Measurements from ENCODE around the gene CBLB.
"Not testable (repeated sequence)": the region's sequence is repeated elsewhere in the genome, so short reads cannot be mapped to it uniquely, and the experiment has no call there.

Gene CBLB

DNA sequence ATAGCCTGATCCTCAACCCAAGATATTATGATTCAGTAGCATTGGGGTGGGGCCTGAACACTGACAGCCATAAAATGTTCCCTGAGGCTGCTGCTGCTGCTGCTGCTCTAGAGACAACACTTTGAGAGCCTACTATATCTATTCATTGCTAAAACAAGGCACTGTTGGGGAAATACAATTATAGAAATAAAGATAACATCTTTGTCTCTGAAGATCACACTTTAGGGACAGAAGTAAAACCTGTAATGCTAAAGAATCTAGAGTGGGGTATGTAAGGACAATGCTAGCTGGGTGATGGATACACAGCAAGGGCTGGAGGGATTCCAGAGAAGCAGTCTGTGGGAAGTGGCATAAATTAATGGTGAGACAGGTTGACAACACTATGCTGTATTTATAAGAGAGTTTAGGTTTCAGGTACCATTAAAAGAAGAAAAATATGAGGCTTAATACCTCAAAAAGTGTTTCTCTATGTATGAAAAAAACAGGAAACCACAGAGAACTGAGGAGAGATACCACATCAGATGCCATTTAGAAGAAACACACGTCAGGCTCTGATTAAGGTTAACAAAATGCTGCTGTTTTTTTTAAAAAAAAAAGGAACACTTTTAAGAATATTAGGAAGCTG, 115.9 kb downstream of the CBLB start:
- peak; percentile 18 for DNase-seq (ENCODE audit: low read depth)

DNA sequence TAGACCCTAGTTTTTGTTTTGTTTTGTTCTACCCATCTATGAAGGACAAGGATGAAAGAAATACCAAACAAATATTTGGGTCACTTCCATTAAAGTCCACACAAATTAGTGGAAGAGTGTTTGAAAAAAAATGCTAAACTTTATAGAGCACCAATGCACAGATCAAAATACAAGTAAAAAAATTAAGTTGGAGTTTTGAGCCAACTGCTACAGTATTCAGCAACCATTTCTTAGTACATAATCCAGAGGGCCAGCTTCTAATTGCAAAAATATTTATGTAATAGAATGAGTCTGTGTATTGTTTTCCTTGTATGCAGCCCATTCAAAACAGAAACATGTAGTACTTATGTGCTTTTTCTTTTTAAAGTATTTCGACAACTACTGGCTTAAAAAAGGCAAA, 121.1 kb downstream of the CBLB start:
- no peak for DNase-seq (ENCODE audit: low read depth)

- DNase-seq (ENCODE audit: low read depth): no peak
These were observed 121.7 kb downstream of the CBLB start for GRCh38 chr3:105747060-105747541.

GRCh38 chr3:105746231-105746996, 122.4 kb downstream of the CBLB start:
- DNase-seq (ENCODE audit: low read depth): no peak

DNA sequence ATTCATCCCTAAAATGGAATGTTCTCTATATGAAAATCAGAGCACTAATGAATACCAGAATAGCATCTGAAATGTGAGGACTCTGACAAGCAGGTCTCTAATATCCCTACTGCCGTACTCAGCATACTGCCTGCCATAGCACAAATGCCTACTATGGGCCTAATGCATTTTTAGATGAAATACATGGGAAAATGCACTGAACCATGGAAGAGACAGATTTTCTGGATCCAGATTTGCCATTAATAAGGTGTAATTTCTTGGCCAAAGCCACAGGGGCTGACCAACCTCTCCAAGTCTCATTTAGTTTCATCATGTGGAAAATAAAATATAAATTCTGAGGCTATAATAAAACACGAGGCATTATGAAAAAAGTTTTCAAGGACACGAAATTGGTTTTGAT, 123.8 kb downstream of the CBLB start:
- DNase-seq (ENCODE audit: low read depth): no peak

DNA sequence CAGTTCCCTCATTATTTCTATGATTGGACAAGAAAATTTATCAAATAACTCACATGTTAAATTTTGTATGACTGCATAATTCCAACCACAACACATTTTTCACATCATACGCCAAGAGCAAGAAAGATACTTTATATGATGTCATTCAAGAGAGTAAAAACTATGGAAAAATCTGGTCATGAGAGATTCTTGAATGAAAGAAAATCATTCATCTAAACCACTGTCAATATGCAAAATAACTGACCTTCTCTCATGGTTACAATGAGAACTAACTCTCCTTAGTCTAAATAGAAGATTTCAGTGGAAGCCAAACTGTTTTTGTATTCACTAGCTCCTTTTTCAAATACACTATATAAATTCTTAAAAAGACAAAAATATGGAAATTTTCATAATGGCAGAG, 124.6 kb downstream of the CBLB start:
- no peak for DNase-seq (ENCODE audit: low read depth)

- DNase-seq (ENCODE audit: low read depth): no peak
These were observed 135.5 kb downstream of the CBLB start for GRCh38 chr3:105733356-105733755.

DNA sequence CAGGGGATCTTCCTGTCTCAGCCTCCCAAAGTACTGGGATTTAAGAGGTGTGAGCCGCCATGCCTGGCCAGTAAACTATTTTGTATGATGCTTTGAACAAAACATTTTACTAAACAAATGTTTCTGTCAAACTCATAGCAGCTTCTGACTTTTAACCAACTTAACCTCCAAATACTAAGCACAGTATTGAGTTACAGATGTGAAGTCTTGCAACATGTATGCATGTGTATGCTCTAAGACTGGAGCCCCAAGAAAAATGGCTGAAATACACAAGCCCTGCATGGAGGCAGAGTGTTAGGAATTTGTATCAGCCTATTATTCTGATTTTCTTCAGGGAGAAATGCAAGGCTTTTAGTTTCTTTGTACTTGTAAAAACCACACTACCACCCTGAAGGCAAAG, 137.1 kb downstream of the CBLB start:
- DNase-seq (ENCODE audit: low read depth): no peak

- no peak for DNase-seq (ENCODE audit: low read depth)
These were observed 137.9 kb downstream of the CBLB start for GRCh38 chr3:105730801-105731354.

- no peak for DNase-seq (ENCODE audit: low read depth)
These were observed 139.1 kb downstream of the CBLB start for GRCh38 chr3:105729667-105730066.

GRCh38 chr3:105728771-105729312, 140.0 kb downstream of the CBLB start:
- DNase-seq (ENCODE audit: low read depth): no peak

DNA sequence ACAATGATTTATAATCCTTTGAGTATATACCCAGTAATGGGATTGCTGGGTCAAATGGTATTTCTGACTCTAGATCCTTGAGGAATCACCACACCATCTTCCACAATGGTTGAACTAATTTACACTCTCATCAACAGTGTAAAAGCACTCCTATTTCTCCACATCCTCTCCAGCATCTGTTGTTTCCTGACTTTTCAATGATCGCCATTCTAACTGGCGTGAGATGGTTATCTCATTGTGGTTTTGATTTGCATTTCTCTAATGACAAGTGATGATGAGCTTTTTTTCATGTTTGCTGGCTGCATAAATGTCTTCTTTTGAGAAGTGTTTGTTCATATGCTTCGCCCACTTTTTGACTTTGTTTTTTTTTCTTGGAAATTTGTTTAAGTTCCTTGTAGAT, 141.8 kb downstream of the CBLB start:
- not testable (repeated sequence) for DNase-seq (ENCODE audit: low read depth)

DNA sequence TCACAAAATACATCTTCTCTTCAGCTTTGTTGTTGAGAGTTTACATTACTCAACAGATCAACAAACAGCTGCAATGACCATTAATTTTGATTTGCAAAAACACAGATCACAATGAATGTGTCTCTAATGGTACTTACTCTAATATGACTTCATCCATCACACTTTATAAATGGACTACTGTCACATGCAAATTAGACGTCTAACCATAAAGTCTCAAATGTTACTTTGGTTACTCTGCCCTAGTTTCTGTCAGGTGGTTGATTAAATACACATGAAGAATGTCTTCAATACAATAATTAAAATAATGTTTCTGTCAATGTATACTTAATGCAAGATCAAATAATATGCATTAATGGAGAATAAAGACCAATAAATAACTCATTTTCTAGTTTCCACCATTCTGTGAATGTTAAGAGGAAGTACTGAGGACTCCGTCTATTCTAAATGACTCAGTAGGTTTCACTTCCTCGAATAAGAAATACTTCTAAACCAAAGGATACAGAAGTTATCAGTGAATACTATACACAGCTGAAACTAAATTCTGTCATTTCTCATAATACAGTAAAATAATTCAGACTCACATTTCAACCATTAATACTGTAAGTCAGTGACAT, 145.8 kb downstream of the CBLB start:
- DNase-seq (ENCODE audit: low read depth): no peak

DNA sequence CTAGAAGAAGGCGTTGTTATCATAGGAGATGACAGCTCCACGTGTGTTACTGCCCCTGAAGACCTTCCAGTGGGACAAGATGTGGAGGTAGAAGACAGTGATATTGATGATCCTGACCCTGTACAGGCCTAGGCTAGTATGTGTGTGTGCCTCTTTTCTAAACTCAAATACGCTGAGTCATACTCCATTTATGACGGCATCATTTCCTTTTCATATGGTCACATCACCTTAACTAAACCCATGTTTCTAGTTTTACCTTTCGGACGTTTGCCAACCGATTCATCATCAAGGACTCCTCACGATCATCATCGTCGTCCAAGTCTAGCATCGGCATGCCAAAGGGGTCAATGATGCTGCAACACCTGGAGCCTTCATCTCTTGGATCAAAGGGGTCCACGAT, 149.0 kb downstream of the CBLB start:
- DNase-seq (ENCODE audit: low read depth): no peak

- DNase-seq (ENCODE audit: low read depth): no peak
These were observed 153.4 kb downstream of the CBLB start for GRCh38 chr3:105715372-105715771.

DNA sequence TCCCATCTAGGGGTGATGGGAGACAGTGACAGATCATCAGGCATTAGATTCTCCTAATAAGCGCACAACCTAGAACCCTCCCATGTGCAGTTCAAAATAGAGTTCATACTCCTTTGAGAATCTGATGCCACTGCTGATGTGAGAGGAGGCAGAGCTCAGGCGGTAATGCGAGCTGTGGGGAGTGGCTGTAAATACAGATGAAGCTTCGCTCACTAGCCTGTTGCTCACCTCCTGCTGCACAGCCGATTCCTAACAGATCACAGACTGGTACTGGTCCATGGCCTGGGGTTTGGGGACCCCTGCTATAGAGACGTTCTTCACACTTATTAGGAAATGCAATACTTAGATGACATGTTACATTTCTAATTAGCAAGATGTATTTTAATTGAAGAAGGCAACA, 154.4 kb downstream of the CBLB start:
- DNase-seq (ENCODE audit: low read depth): no peak

DNA sequence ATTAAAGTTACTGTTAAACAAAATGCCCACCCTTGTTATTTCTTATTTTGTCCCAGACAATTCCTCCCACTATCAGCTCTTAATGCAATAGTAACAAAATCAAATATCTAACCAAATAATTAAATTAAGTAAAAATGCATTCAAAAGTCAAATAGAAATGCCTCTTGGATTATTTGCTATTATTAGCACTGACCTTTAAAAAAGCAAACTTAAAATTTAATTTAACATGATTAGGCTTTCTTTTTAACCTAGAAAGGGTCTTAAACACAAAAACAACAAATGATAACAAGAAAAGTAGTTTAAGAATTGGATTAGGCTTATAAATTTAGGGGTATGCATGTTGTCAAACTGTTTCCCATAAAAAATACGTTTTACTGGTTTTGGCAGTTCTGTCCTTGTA, 159.8 kb downstream of the CBLB start:
- DNase-seq (ENCODE audit: low read depth): no peak

- DNase-seq (ENCODE audit: low read depth): no peak
These were observed 161.8 kb downstream of the CBLB start for GRCh38 chr3:105707009-105707408.

DNA sequence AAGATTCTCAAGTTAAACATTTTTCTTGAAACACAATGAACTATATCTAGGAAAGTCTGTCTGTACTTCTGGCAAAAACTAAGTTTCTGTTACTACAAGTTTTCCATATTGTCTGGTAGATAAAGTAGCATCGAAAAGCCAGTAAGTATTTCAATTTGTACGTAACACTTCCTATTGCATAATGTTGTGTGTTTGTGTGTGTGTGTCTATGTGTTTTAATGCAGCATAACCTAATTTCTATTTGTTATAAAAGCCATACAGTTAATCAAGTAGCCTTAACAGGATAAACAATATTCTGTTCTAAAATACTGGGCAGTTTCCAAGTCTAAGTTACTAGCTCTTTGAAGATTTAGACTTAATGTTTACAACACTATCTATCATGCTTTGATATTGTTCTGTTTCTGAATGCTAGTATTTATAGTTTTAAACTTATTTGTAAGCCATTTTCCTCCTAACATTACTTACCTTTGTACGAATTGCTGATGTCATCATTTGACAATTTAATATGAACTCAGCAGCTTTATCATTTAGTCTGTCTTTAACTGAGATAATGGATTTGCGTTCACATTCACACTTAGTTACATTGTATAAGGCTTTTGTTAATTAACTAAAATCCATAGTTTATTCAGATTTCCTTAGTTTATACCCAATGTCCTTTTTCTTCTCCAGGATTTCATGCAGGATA, 163.9 kb downstream of the CBLB start:
- no peak for DNase-seq (ENCODE audit: low read depth)

DNA sequence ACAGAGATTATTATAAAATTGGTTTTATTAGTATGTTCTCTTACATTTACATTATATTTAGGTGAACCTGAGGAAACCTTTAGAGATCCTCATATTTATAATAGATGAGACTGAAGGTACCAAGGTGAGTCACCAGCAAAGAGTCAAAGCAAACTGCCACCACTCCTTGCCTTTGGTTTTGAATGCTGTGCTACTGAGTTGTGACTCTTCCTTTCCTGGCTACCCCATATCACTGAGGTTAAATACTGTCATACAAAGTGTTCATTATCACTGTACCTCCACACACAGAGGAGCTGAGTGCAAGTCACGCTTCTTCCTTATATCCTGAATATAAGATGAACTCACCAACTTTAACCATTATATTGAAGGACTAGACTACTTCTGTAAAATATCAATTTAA, 168.2 kb downstream of the CBLB start:
- no peak for DNase-seq (ENCODE audit: low read depth)

- no peak for DNase-seq (ENCODE audit: low read depth)
These were observed 177.2 kb downstream of the CBLB start for GRCh38 chr3:105691633-105692032.

DNA sequence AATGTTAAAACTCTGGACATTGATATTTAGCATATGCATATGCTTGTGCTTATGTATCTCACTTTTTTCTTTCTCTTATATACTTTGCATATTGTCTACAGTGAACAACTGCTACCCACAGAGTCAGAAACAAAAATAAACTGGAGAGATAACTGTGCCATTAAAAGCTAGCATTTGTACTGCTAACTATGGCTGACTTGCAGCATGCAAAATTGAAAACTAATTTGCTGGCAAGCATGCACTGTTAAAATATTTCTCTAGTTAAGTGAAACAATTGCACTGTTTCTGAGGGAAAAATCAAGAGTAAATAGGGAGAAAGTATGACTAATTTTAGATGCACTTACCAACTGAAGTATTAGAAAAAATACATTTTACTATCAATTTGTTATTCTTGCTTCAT, 177.8 kb downstream of the CBLB start:
- DNase-seq (ENCODE audit: low read depth): no peak
